Smooth muscle cell (in vitro differentiated cells): Measurements from ENCODE around the gene MKI67. TPM values are rescaled to one million over a fixed set of nuclear protein-coding genes. Genes with fewer than 3 reads are reported as not detected.

ENCODE experiments used
- DNase-seq: peaks from one replicate; lab custom pipeline; 2025; ENCODE audit not compliant: unreplicated experiment; lab: John Stamatoyannopoulos, UW
- H2AFZ ChIP-seq: fragments of 200-600 bp; sonication (generic); 2 replicates; pipeline ENCODE4 v1.6.0; 2016; ENCODE audit warnings: antibody characterized with exemption, low read depth, mild to moderate bottlenecking
- H3F3A ChIP-seq: fragments of 200-600 bp; sonication (generic); 2 replicates; pipeline ENCODE4 v1.6.0; 2017; ENCODE audit warnings: antibody characterized with exemption, low read depth
- H3K27ac ChIP-seq: fragments of 200-600 bp; sonication (generic); 2 replicates; pipeline ENCODE4 v1.5.1; 2016; ENCODE audit warnings: low read depth, mild to moderate bottlenecking
- H3K27me3 ChIP-seq: fragments of 200-600 bp; sonication (generic); 2 replicates; pipeline ENCODE4 v1.6.1; 2016; ENCODE audit warnings: low read depth, mild to moderate bottlenecking
- H3K36me3 ChIP-seq: fragments of 200-600 bp; sonication (generic); 2 replicates; pipeline ENCODE4 v1.5.1; 2016; ENCODE audit warnings: low read depth
- H3K4me1 ChIP-seq: fragments of 200-600 bp; sonication (generic); 2 replicates; pipeline ENCODE4 v1.5.1; 2016; ENCODE audit warnings: low read depth
- H3K4me2 ChIP-seq: fragments of 200-600 bp; sonication (generic); 2 replicates; pipeline ENCODE4 v1.6.0; 2016; ENCODE audit warnings: mild to moderate bottlenecking
- H3K4me3 ChIP-seq: fragments of 200-600 bp; sonication (generic); 2 replicates; pipeline ENCODE4 v1.5.1; 2016; ENCODE audit warnings: mild to moderate bottlenecking
- H3K79me2 ChIP-seq: fragments of 200-600 bp; sonication (generic); 2 replicates; pipeline ENCODE4 v1.6.0; 2016; ENCODE audit warnings: low read depth, mild to moderate bottlenecking
- H3K9ac ChIP-seq: fragments of 200-600 bp; sonication (generic); 2 replicates; pipeline ENCODE4 v1.6.0; 2016; ENCODE audit warnings: low read depth
- H3K9me3 ChIP-seq: fragments of 200-600 bp; sonication (generic); replicated peaks from 2 replicates; pipeline ENCODE4 v1.5.1; 2016; ENCODE audit warnings: low read depth
- H4K20me1 ChIP-seq: fragments of 200-600 bp; sonication (generic); 2 replicates; pipeline ENCODE4 v1.6.0; 2016; ENCODE audit warnings: low read depth
- CTCF ChIP-seq: fragments of 200-600 bp; sonication (generic); IDR thresholded peaks from 2 replicates; pipeline ENCODE4 v1.5.1; 2017; ENCODE audit warnings: borderline replicate concordance, mild to moderate bottlenecking, antibody characterized with exemption; ENCODE audit not compliant: insufficient read depth, poor library complexity, severe bottlenecking
- WGBS: methylation state at CpG from one replicate; pipeline ENCODE4 v1.1.7; 2016; ENCODE audit warnings: low lambda C conversion rate; 5-methylcytosine and 5-hydroxymethylcytosine counted together
- polyA plus RNA-seq: library from polyadenylated mRNA; unstranded; fragments of >200 nt; fragmentation: Nextera tagmentation; extraction: Ambion mirVana; gene quantifications from 2 replicates; pipeline ENCODE4 v1.2.1, GENCODE V29; 2016
- total RNA-seq: library from RNA; depleted of rRNA; stranded (reverse); fragments of >200 nt; gene quantifications from 2 replicates; pipeline ENCODE4 v1.2.3, GENCODE V29; 2014

Gene MKI67
- total and polyA plus RNA-seq, 2 experiments from 2014 or later, result 7.9 to 10.8 TPM

- Histone ChIP-seq H3K4me1 (peaks cover 6% of the 10 kb centered on the region), H4K20me1 (no peaks in the 10 kb centered on the region), H3K4me2 (no peak overlapping the region), H3F3A (no peaks in the 10 kb centered on the region), H3K27ac (no peak overlapping the region), H2AFZ (no peak overlapping the region), H3K36me3 (no peaks in the 10 kb centered on the region), H3K9me3 (no peaks in the 10 kb centered on the region), H3K79me2 (no peaks in the 10 kb centered on the region), H3K9ac (no peak overlapping the region), H3K27me3 (peaks cover 10% of the 10 kb centered on the region), H3K4me3 (no peak overlapping the region)
- 75% methylated on average over 13 of the region's 13 CpGs for WGBS
- no peak for DNase-seq
- no peak for TF ChIP-seq CTCF
These were observed 26.7 kb upstream of the MKI67 start for GRCh38 chr10:128152741-128153580.

- Histone ChIP-seq H4K20me1 (no peaks in the 10 kb centered on the region), H3K79me2 (no peaks in the 10 kb centered on the region), H3F3A (no peaks in the 10 kb centered on the region), H3K27ac (no peak overlapping the region), H3K4me1 (peaks cover 6% of the 10 kb centered on the region), H3K27me3 (peaks cover 12% of the 10 kb centered on the region), H2AFZ (no peak overlapping the region), H3K36me3 (no peaks in the 10 kb centered on the region), H3K4me2 (no peak overlapping the region), H3K4me3 (no peak overlapping the region), H3K9me3 (no peaks in the 10 kb centered on the region), H3K9ac (no peak overlapping the region)
- WGBS, result 96% methylated on average over 8 of the region's 8 CpGs
- no peak for TF ChIP-seq CTCF
- no peak for DNase-seq
These were observed 24.8 kb upstream of the MKI67 start for GRCh38 chr10:128151031-128151430.

- WGBS, result 70% methylated on average over 20 of the region's 20 CpGs
These were observed 24.3 kb upstream of the MKI67 start for GRCh38 chr10:128150561-128150960.

More at GRCh38 chr10:128150561-128150960, 24.3 kb upstream of the MKI67 start:
- H3F3A ChIP-seq, result no peaks in the 10 kb centered on the region
- H3K4me1 ChIP-seq, result peaks cover 6% of the 10 kb centered on the region
- no peak overlapping the region for H3K27ac ChIP-seq
- TF ChIP-seq CTCF, result no peak
- no peaks in the 10 kb centered on the region for H3K79me2 ChIP-seq
- H3K9me3 ChIP-seq, result no peaks in the 10 kb centered on the region
- H2AFZ ChIP-seq, result peak overlapping the region; percentile 95
- peak overlapping the region; percentile 75 for H3K4me3 ChIP-seq
- peak overlapping the region; percentile 99 for H3K4me2 ChIP-seq
- no peaks in the 10 kb centered on the region for H4K20me1 ChIP-seq
- peaks cover 12% of the 10 kb centered on the region for H3K27me3 ChIP-seq
- DNase-seq, result no peak
- H3K36me3 ChIP-seq, result no peaks in the 10 kb centered on the region
- H3K9ac ChIP-seq, result no peak overlapping the region
